ENCODE measurements around the gene RPS6KA5.

- TF ChIP-seq ESRRG (CRISPR knock-in tag; IDR thresholded peaks at IDR 0.05) (no peak), SNAI2 (CRISPR knock-in tag; IDR thresholded peaks at IDR 0.05) (no peak), CSDC2 (CRISPR knock-in tag; IDR thresholded peaks at IDR 0.05) (no peak), TSHZ2 (CRISPR knock-in tag; IDR thresholded peaks at IDR 0.05) (no peak), ZNF70 (CRISPR knock-in tag; IDR thresholded peaks at IDR 0.05) (no peak), BACH2 (CRISPR knock-in tag; IDR thresholded peaks at IDR 0.05; ENCODE audit: borderline replicate concordance) (no peak), OSR1 (CRISPR knock-in tag; IDR thresholded peaks at IDR 0.05) (no peak), ZFP3 (CRISPR knock-in tag; IDR thresholded peaks at IDR 0.05) (no peak), ARNTL (CRISPR knock-in tag; IDR thresholded peaks at IDR 0.05; ENCODE audit: borderline replicate concordance, low read depth) (no peak)
- TF ChIP-seq, protein P1, sequence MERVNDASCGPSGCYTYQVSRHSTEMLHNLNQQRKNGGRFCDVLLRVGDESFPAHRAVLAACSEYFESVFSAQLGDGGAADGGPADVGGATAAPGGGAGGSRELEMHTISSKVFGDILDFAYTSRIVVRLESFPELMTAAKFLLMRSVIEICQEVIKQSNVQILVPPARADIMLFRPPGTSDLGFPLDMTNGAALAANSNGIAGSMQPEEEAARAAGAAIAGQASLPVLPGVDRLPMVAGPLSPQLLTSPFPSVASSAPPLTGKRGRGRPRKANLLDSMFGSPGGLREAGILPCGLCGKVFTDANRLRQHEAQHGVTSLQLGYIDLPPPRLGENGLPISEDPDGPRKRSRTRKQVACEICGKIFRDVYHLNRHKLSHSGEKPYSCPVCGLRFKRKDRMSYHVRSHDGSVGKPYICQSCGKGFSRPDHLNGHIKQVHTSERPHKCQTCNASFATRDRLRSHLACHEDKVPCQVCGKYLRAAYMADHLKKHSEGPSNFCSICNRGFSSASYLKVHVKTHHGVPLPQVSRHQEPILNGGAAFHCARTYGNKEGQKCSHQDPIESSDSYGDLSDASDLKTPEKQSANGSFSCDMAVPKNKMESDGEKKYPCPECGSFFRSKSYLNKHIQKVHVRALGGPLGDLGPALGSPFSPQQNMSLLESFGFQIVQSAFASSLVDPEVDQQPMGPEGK (CRISPR knock-in tag; IDR thresholded peaks at IDR 0.05; ENCODE audit: borderline replicate concordance), result no peak
- TF ChIP-seq, protein P2, sequence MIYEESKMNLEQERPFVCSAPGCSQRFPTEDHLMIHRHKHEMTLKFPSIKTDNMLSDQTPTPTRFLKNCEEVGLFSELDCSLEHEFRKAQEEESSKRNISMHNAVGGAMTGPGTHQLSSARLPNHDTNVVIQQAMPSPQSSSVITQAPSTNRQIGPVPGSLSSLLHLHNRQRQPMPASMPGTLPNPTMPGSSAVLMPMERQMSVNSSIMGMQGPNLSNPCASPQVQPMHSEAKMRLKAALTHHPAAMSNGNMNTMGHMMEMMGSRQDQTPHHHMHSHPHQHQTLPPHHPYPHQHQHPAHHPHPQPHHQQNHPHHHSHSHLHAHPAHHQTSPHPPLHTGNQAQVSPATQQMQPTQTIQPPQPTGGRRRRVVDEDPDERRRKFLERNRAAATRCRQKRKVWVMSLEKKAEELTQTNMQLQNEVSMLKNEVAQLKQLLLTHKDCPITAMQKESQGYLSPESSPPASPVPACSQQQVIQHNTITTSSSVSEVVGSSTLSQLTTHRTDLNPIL (CRISPR knock-in tag; IDR thresholded peaks at IDR 0.05; ENCODE audit: low read depth), result no peak
These were observed 30.8 kb downstream of the RPS6KA5 start for GRCh38 chr14:91029456-91030217.
